IPS-NIHi11 (cell line): ENCODE measurements around the gene JARID2.
"Not testable (repeated sequence)": the region's sequence is repeated elsewhere in the genome, so short reads cannot be mapped to it uniquely, and the experiment has no call there.

Source experiments
- DNase-seq: peaks from one replicate; pipeline ENCODE4 v3.0.0; 2012; ENCODE audit warnings: mixed read lengths, low spot score

JARID2 gene

DNA sequence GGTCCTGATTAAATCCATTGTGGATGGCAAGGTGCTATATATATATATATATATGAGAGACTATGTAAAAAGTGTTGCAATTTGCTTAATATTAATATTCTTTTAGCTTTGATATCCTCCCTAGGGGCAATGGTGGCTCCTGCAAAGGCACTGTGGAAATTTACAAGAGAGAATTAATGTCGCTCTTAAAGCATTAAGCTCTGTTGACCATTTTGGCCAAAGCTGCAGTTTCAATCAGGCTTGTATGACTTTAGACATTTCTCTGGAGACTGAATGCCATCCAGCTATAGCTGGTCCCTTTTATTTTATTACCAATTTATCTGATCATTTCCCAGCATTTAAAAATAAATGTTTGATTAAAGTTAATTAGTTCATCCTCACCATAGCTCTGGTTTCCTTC is 155.3 kb downstream of the JARID2 start:
- DNase-seq = no peak

DNA sequence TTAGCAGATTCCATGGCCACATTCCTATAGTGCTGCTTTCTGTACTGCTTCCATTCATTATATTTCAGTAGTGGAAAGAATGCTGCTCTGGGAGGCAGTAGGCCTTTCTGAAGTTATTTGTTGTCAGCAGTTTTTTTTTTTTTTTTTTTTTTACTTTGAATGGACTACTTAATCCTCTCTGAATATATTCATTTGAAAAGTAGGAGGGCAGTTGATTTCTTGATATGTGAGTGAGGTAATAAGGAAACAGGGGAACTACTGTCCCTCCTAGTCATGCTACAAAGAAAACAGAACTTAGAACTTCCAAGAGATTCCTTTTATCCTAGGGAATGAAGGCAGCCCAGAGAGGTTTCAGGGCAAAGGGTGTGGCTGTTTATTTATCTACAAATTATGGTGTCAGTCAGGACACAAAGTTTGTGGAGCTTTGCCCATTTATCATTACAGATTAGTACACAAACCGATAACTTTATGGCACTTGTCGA is 155.9 kb downstream of the JARID2 start:
- no peak for DNase-seq

DNA sequence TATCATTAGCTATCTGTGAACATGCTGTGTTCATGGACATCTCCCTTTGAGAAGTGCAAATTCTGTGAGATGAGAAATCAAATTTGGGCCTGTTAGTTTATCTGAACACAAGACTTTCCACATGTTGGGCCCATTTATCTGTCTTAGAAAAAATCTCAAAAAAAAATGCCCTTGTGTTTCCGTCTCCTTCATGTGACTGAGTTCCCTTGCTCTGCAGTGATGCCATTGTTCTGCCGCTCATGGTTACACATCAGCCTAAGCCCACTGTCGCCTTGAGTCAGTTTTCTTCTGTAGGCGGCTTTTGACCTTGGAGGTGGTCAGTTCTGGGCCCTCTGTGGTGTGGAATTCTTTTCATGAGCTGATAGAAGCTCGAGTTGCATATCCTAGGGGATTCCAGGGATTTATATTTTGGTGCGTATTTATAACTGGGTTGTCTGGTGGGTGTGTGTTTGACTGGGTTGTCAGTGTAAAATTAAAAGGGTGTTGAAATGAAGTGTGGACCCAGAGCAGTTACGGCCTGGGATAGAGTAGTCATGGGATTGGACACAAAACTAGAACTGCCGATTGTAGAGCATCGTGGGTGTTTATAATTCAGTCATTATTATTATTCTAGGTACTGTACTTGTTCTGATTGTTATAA is 156.7 kb downstream of the JARID2 start:
- DNase-seq = no peak

DNA sequence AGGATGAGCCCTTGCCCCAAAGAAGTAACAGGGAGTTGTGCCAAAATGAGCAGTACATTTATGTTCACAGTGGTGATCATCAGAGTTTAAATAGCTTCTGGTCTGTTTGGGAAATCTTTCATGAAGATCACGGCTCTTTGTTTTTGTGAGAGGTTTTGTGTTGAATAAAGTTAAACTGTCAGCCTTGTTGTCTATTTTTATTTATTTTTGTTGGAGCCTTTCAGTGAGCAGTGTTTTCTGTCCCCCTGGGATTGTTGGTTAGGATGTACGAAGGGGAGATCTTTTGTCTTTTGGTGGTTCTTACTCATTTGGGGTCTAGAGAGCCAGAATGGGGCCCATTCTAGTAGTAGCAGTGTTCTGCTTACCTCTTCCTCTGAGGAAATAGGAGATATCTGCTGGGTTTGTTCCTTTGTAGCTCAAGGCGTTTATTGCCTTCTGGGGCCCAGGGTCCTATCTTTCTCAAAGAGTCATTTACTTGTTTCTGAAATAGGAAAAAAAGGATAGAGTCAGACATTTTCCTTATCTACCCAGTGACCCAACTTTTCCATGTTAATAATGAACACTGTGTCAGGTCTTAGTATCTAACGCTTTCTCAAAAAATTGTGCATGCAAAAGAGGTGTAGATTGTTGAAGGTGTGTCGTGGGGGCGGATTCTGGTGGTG is 157.4 kb downstream of the JARID2 start:
- no peak for DNase-seq

DNA sequence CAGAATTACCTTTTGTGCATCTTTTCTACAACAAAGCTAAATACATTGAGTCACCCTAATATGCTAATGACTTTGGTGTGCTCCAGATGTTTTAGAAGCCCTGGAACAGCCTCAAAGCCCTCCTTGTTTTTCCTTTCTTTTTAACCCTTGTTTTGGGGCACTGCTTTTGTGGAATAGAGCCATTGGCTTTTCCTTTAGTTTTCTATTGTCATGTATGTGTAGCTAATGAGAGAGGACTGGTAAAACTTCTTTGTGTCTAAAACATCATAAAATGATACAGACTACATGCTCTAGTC is 158.8 kb downstream of the JARID2 start:
- no peak for DNase-seq

DNA sequence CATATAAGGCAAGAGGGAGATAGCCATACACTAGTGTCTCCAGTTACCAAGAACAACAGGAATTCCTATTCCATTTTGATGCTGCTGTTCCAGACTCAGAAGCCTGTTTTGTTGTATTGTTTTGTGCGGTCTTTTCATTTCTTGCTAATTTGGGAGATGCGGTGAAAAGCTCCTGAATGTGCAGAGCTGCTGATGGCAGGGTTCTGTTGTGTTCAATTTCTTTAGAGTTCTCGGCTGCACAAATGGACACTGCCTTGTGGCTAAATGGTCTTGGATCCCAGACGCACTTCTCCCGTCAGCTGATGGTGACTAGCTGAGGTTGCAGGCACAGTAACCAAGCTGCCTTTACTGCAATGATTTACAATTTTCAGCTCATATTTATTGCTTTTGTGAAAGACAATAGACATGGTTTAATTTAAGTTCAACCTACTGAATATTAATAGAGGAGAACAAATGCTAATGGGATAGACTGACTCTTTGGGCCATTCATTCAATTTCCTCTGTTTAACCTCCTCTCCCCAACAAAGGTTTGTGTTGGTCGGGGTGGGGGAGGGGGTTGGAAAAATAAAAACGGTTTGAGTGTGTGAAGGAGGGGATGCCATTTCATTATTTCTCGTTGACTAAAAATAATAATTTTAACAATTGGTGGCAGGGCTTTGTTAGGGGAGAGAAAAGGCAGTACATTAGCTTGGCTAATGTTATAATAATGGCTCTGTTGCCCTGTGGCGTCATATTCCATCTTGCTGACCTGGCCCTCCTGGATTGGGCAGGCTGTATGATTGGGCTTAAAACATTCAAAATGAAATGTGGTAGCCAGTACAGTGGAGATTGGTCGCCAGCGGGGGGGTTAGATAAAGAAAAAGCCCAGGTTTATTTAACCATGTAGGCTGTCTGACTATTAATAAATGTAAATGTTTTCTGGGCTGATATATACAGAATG is 159.5 kb downstream of the JARID2 start:
- DNase-seq = no peak

DNA sequence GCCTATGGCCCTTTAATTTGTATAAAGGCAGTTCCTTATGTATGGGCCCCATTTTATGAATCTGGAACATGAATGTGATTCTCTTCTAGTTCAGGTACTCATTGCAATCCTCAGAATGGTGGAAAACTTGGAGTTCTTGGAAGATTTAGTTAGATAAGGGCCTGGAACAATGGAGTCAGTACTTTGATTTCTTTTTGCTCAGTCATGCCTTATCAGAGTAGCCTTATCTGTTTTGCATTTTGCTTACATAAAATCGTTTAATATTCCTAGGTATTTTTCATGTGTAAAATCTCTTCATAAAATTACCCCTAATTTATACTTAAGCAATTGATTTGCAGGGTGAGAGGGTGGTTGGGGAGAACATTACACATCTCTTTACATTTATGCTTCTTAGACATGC is 160.6 kb downstream of the JARID2 start:
- DNase-seq = no peak

DNA sequence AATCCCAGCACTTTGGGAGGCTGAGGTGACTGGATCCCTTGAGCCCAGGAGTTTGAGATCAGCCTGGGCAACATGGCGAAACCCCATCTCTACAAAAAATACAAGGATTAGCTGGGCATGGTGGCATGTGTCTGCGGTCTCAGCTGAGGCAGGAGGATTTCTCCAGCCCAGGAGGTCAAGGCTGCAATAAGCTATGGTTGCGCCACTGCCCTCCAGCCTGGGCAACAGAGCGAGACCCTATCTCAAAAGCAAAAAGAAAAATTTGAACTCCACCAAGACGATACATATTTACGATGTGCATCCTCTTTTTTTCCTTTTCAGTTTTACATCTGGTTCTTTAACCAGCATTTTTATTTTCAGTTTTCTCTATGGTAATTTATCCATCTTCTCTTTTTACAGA is 162.1 kb downstream of the JARID2 start:
- DNase-seq = no peak

DNA sequence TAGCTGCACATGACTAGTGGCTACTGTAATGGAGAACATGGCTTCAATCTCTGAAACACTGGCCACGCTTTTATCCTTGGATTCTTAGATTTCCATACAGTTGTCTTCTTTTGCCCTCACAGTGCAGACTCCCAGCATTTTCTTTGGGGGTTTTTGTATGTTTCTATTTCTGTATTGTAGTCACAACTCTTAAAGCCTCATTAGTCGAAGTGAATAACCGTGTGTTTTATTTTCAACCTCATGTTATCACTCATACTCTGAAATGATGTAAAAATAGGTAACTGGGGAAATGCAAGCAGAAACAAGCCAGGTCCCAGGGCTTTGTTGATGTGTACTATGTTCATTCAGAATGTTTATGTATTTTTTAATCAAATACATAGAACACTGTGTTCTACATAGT is 162.9 kb downstream of the JARID2 start:
- DNase-seq = no peak

DNA sequence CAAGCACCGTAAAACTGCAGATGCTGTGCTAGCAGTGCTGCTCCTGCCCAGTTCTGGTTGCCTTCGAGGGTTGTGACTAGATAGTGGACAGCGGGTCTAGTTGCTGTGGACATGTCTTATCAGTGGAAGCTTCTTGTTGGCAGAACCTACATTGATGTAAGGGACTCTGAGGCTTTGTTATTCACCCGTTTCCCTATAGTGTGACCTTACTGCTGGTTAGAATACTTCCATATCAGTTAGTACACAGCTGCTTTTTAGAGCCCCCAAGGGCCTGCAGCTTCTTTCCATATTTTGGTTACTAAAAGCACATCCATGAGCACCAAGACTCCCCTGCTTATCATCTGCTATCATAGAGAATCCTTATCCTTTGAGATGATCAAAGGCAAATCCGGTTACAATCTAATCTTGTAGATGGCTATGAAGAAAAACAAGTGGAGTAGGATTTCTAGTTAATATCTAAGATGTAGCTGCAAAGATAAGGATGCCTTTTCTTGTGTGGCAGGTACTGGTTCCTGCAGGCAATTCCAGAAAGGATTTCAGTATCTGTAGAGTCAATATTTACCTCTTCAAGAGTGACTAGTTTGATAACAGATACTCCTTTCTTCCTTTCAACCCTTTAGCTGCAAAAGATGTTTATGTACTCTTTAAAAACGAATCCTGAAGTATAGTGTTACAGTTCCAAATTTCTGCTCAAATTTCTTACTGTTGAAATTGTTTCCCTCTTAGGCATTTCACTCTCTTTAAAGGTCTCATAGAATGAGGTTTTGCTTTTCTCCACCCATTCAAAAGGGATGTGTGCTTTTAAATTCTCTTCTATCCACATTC is 163.6 kb downstream of the JARID2 start:
- no peak for DNase-seq

DNA sequence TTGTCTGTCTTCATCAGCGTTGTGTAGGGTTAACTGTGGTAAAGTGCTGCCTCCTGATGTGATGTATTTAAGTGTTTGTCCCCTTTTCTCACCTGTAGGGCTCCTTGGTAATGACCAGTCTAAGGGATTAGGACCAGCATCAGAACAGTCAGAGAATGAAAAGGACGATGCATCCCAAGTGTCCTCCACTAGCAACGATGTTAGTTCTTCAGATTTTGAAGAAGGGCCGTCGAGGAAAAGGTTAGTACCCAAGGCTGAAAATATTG is 164.2 kb downstream of the JARID2 start:
- no peak for DNase-seq

DNA sequence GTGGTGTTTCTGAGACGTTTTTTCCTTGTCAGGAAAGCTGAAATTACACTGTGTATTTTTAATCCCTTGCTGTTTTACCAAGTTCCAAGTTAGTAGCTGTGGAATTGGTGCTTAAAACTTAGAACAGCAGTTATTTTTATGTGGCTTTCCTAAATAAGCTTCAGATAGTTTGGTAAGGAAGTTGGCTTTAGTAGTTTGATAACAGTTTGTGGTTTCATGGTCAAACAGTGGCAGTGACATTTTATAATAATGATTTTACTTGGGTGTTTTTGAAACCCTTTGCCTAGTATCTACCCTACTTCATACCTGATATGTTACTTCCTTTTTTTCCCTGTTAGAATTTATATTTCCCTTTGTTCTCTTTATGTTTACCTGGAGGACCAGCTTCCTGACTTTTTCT is 164.9 kb downstream of the JARID2 start:
- no peak for DNase-seq

DNA sequence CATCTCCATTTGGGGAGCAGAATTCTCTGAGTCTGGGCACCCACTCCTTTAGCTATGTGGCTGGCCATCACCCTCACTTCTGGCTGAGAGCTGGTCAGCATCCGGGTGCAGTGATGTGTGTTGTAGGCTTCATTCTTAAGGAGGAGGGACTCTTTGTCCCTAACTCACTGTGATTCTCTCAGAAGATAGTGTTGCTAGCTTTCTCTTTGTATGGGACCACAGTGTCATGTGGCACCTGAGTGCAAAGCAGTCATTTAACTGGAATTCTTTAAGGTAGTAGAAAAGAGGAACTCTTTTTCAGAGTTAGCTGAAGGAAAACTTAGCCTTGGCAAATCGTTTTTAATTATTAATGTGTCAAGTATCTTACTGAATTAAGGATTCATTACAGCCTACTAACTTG is 165.9 kb downstream of the JARID2 start:
- no peak for DNase-seq

DNA sequence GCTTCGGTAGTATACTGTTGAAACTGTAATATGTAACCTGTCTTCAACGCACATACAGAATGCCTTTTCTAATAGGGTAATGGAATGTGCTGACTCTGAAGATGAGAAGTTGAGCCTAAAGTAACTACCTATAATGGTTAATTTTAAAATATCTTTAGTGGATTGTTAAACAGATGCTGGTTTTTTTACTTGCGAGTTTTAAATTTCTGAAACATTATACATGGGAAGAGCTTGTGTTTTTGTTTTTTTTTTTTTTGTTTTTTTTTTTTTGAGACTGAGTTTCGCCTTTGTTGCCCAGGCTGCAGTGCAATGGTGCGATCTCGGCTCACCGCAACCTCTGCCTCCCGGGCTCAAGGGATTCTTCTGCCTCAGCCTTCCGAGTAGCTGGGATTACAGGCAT is 166.9 kb downstream of the JARID2 start:
- DNase-seq = no peak

DNA sequence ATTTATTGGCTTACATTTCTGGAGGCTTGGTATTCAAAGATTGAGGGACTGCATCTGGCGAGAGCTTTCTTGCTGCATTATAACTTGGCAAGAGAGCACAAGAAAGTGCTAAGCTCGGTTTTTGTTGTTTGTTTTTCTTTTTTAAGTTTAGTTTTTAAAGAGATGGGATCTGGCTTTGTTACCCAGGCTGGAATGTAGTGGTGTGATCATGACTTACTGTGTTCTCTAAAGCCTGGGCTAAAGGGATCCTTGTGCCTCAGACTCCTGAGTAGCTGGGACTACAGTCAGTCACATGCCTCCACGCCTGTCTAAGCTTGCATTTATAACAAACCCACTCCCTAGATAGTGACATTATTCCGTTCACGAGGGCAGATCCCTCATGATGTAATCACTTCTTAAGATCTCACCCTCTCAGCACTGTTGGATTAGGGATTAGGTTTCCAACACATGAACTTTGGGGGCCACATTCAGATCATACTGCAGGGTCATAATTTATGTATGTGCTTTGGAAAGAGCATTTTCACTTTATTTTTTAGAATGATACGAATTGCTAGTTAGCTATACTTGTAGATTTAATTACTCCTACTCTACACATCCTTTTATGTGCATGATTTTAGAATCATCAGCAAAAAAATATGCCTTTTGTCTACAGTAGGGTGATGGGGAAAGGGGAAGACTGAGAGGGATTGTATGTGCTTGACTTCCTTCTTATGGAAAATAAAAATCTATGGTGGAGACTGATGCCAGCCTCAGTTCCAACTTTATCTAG is 167.8 kb downstream of the JARID2 start:
- no peak for DNase-seq

DNA sequence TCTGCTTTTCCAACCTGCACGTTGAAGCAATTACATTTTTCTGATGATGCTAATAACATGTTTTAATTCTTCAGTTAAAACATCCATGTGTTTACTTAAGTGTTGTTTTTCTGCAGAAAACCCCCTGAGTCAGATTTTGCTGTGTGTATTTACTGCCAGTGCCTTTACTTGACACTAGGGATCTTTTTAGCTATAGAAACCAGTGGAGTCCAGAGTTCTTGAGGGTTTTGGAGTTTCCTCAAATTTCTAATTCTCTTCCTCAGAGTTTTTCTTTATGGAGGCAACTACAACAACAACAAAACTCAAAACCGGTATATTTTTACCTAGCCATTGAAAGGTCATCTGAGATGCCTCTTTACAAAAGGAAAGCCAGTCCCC is 168.4 kb downstream of the JARID2 start:
- no peak for DNase-seq

DNA sequence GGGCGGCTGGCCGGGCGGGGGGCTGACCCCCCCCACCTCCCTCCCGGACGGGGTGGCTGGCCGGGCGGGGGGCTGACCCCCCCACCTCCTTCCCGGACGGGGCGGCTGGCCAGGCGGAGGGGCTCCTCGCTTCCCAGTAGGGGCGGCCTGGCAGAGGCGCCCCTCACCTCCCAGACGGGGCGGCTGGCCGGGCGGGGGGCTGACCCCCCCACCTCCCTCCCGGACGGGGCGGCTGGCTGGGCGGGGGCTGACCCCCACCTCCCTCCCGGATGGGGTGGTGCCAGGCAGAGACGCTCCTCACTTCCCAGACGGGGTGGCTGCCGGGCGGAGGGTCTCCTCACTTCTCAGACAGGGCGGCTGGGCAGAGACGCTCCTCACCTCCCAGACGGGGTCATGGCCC is 169.8 kb downstream of the JARID2 start:
- DNase-seq = not testable (repeated sequence)

DNA sequence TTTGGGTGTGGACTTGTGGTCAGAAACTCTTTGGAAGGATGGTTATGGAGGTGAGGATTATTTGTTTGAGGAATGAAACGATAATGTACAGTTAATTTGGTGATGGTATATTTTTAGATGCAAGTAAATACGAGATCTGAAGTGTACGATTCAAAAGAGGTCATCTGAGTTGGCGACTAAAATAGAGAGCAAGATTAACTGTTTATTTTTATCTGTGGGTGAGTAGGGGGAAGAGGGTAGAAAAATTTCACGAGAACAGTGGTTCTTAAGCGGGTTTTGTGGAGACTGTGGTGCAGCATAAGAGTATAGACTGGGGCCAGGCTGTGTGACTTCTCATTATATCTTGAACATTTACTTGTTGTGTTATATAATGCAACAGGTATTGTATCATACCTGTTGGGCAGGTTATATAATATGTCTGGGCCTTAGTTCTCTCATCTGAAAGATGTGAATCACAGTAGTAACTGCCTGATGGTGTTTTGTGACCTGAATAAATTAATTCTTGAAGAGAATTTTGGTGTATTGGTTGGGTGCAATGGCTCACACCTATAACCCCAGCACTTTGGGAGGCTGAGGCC is 171.2 kb downstream of the JARID2 start:
- no peak for DNase-seq

DNA sequence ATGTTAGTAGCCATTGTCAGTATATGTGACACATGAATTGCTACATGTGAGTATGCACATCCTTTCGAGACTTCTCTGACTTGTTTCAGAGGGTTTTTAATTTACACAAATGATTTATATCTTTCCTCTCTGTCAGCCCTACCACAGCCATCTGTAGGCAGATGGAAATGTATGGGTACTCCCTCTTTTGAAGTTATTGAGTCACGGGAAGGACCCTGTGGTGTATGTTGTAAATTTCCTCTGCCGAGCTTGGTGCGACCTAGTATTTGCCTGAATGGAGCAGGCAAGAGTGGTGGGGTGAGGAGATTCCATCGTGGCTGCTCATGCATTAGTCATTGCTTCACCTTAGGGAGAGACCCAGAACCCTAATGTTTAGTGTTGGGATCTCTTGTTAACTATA is 171.9 kb downstream of the JARID2 start:
- DNase-seq = no peak

DNA sequence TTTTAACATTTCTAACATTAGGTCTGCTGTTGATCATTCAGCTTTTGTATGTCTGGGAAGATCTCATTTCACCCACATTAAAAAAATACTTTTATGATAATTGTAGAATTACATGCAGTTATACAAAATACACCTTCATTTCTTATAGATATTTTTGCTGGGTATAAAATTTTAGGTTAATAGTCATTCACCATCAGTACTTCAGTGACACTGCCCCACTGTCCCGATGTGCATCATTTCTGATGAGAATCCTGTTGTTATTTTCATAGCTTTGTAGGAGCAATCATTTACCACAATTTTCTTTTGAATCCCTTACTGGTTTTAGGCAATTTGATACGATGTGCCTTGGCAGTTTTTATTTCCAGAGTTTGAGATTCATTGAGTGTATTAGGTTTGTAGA is 173.6 kb downstream of the JARID2 start:
- no peak for DNase-seq

DNA sequence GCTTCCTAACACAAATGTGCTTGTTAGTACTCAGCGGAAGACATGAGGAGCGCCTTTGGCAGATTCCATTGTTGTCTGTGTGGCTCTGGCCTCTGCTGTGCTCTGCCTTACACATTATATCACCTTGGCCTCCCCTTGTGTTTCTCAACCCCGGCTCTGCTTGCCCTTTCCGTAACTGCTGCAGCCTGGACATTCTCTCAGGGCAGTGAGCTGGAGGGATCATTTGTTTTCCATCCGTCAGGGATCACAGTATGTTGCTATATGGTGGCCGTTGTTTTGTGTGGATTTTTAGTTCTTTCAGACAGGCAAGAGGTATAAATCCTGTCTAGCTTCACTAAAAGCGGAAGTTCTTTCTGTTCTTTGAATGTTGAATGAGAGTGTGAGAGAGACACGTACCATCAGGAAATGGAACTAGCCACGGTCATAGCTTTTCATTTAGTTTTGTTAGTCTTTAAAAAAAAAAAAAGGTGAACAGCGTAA is 175.1 kb downstream of the JARID2 start:
- DNase-seq = no peak
